H1 (cell line): ENCODE results near the gene PPM1L. TPM values are rescaled to one million over a fixed set of nuclear protein-coding genes. Genes with fewer than 3 reads are reported as not detected.

Experiments
- CTCF ChIA-PET: fragments of 300-600 bp; sonication (Branson Sonifier 250); formaldehyde crosslinking; loops from one replicate; lab custom pipeline; 2021; ENCODE audit not compliant: partially characterized antibody; lab: Charles Lee
- POLR2A ChIA-PET: fragments of 300-600 bp; sonication (Branson Sonifier 250); formaldehyde crosslinking; loops from one replicate; lab custom pipeline; 2021; ENCODE audit warnings: inconsistent platforms; ENCODE audit not compliant: partially characterized antibody; lab: Charles Lee
- DNase-seq, 2 experiments: peaks; one replicate each; pipeline versions ENCODE4 v3.0.0 to v3.0.0-alpha.2; 2010 to 2022; ENCODE audit warnings: low spot score in 2 of 2, low read depth in 1 of 2, mixed read lengths in 1 of 2
- FAIRE-seq: peaks from 2 replicates; lab custom pipeline; 2011; peaks lifted over from hg19 to GRCh38; lab: Jason Lieb, UNC
- H2AFZ ChIP-seq: 2 replicates; pipeline ENCODE4 v1.8.1; 2012; ENCODE audit warnings: low read length, inconsistent platforms
- H2AK5ac ChIP-seq: 2 replicates; pipeline ENCODE4 v1.6.1; 2013; ENCODE audit warnings: low read depth, low read length
- H2BK120ac ChIP-seq: replicated peaks from 2 replicates; pipeline ENCODE3; 2013; ENCODE audit warnings: low read depth, low read length, inconsistent platforms
- H2BK12ac ChIP-seq: 2 replicates; pipeline ENCODE4 v1.6.1; 2013; ENCODE audit warnings: low read depth, low read length
- H2BK15ac ChIP-seq: 2 replicates; pipeline ENCODE4 v1.6.1; 2013; ENCODE audit warnings: low read length
- H2BK20ac ChIP-seq: 2 replicates; pipeline ENCODE4 v1.6.1; 2013; ENCODE audit warnings: low read length
- H2BK5ac ChIP-seq: 2 replicates; pipeline ENCODE4 v1.6.1; 2013; ENCODE audit warnings: low read depth, low read length
- H3K14ac ChIP-seq: 2 replicates; pipeline ENCODE4 v1.6.1; 2013; ENCODE audit warnings: inconsistent platforms; ENCODE audit not compliant: insufficient read length
- H3K18ac ChIP-seq: 2 replicates; pipeline ENCODE4 v1.6.1; 2013; ENCODE audit warnings: low read length; ENCODE audit errors: extremely low read depth
- H3K23ac ChIP-seq: 2 replicates; pipeline ENCODE4 v1.6.1; 2013; ENCODE audit warnings: inconsistent platforms; ENCODE audit not compliant: insufficient read length
- H3K23me2 ChIP-seq: 2 replicates; pipeline ENCODE4 v1.6.1; 2013; ENCODE audit warnings: low read depth, low read length
- H3K27ac ChIP-seq: 2 replicates; pipeline ENCODE4 v1.6.1; 2011; ENCODE audit warnings: low read depth, low read length, inconsistent platforms
- H3K27me3 ChIP-seq, 4 experiments: replicated peaks in 1 of 4; 1 replicate in 1 of 4; 2 replicates in 3 of 4; pipeline versions ENCODE4 v1.6.1 to v1.8.1; 2011 to 2013; ENCODE audit warnings: low read length in 3 of 4, mild to moderate bottlenecking in 3 of 4, inconsistent platforms in 2 of 4, mixed read lengths in 2 of 4, moderate library complexity in 1 of 4; ENCODE audit not compliant: control insufficient read depth in 3 of 4, insufficient read depth in 3 of 4; ENCODE audit errors: extremely low read depth in 1 of 4
- H3K36me3 ChIP-seq, 4 experiments: 2 replicates each; pipeline versions ENCODE4 v1.6.1 to v1.8.1; 2011 to 2013; ENCODE audit warnings: mild to moderate bottlenecking in 4 of 4, low read length in 3 of 4, moderate library complexity in 2 of 4, control low read depth in 1 of 4, inconsistent platforms in 1 of 4; ENCODE audit not compliant: insufficient read depth in 4 of 4, control insufficient read depth in 2 of 4
- H3K4ac ChIP-seq: replicated peaks from 2 replicates; pipeline ENCODE3; 2013; ENCODE audit warnings: low read length, low read depth, mixed read lengths, inconsistent platforms; ENCODE audit not compliant: insufficient read length
- H3K4me1 ChIP-seq, 4 experiments: replicated peaks in 1 of 4; 1 replicate in 1 of 4; 2 replicates in 3 of 4; pipeline versions ENCODE4 v1.6.1 to v1.8.1; 2011 to 2013; ENCODE audit warnings: low read length in 3 of 4, inconsistent platforms in 2 of 4, mixed read lengths in 1 of 4; ENCODE audit not compliant: insufficient read depth in 4 of 4, control insufficient read depth in 3 of 4
- H3K4me2 ChIP-seq, 2 experiments: 2 replicates each; pipeline versions ENCODE4 v1.6.1 to v1.8.1; 2011 to 2013; ENCODE audit warnings: low read depth in 2 of 2, low read length in 2 of 2, control low read depth in 1 of 2, inconsistent platforms in 1 of 2, mild to moderate bottlenecking in 1 of 2; ENCODE audit not compliant: insufficient read depth in 1 of 2
- H3K4me3 ChIP-seq, 4 experiments: fragments of 200-600, 300-600 bp in 1 of 4; sonication (generic), shearing (Covaris generic), sonication (Bioruptor Twin) in 1 of 4; 2 replicates each; pipeline versions ENCODE4 v1.5.1 to v1.8.1; 2011 to 2016; ENCODE audit warnings: low read length in 4 of 4, low read depth in 3 of 4, control low read depth in 2 of 4, inconsistent platforms in 2 of 4, mild to moderate bottlenecking in 2 of 4, mixed read lengths in 1 of 4, moderate library complexity in 1 of 4; ENCODE audit not compliant: insufficient read depth in 2 of 4; ENCODE audit errors: extremely low read depth in 1 of 4
- H3K56ac ChIP-seq: replicated peaks from 2 replicates; pipeline ENCODE3; 2013; ENCODE audit warnings: low read depth, mild to moderate bottlenecking, mixed read lengths, low read length, inconsistent platforms; ENCODE audit not compliant: insufficient read length
- H3K79me1 ChIP-seq: 2 replicates; pipeline ENCODE4 v1.6.1; 2013; ENCODE audit warnings: low read depth, low read length, control low read depth
- H3K79me2 ChIP-seq, 2 experiments: 2 replicates each; pipeline versions ENCODE4 v1.6.1 to v1.8.1; 2012 to 2013; ENCODE audit warnings: low read length in 2 of 2, mild to moderate bottlenecking in 2 of 2, inconsistent platforms in 1 of 2; ENCODE audit not compliant: insufficient read depth in 2 of 2, control insufficient read depth in 1 of 2
- H3K9ac ChIP-seq, 4 experiments: replicated peaks in 1 of 4; 1 replicate in 1 of 4; 2 replicates in 3 of 4; pipeline versions ENCODE4 v1.6.1 to v1.8.1; 2011 to 2013; ENCODE audit warnings: low read depth in 3 of 4, low read length in 3 of 4, control low read depth in 2 of 4, mild to moderate bottlenecking in 2 of 4, moderate library complexity in 2 of 4, inconsistent platforms in 1 of 4; ENCODE audit errors: extremely low read depth in 1 of 4
- H3K9me3 ChIP-seq, 2 experiments: 2 replicates each; pipeline versions ENCODE4 v1.6.1 to v1.8.1; 2012 to 2013; ENCODE audit warnings: mild to moderate bottlenecking in 2 of 2, moderate library complexity in 2 of 2, control low read depth in 1 of 2, inconsistent platforms in 1 of 2, low read depth in 1 of 2, low read length in 1 of 2, mixed read lengths in 1 of 2; ENCODE audit not compliant: insufficient read depth in 2 of 2
- H4K20me1 ChIP-seq, 2 experiments: replicated peaks in 1 of 2; 2 replicates each; pipeline versions ENCODE3 to v1.8.1; 2011 to 2013; ENCODE audit warnings: inconsistent platforms in 2 of 2, low read length in 2 of 2, mild to moderate bottlenecking in 1 of 2; ENCODE audit not compliant: insufficient read depth in 2 of 2, control insufficient read depth in 1 of 2
- H4K5ac ChIP-seq: 2 replicates; pipeline ENCODE4 v1.6.1; 2013; ENCODE audit warnings: low read length, low read depth, mixed read lengths, inconsistent platforms; ENCODE audit not compliant: insufficient read length
- H4K8ac ChIP-seq: 2 replicates; pipeline ENCODE4 v1.8.0; 2013; ENCODE audit warnings: mild to moderate bottlenecking, moderate library complexity, low read length, inconsistent platforms; ENCODE audit not compliant: insufficient read depth; ENCODE audit errors: extremely low read depth
- H4K91ac ChIP-seq: replicated peaks from 2 replicates; pipeline ENCODE3; 2013; ENCODE audit warnings: low read length, mixed read lengths, inconsistent platforms; ENCODE audit not compliant: insufficient read length
- ATF3 ChIP-seq: IDR thresholded peaks from 2 replicates; pipeline ENCODE4 v1.6.1; 2011; ENCODE audit warnings: low read depth, mild to moderate bottlenecking, low read length; ENCODE audit not compliant: insufficient read depth
- POLR2AphosphoS5 ChIP-seq: IDR thresholded peaks from 2 replicates; pipeline ENCODE4 v1.6.1; 2011; ENCODE audit warnings: low read depth, low read length
- WGBS, 2 experiments: shearing (Covaris generic) in 1 of 2; methylation state at CpG; one replicate each; pipeline versions ENCODE4 v1.1.6 to v1.1.7; 2013 to 2015; ENCODE audit warnings: low lambda C conversion rate in 2 of 2, mixed read lengths in 2 of 2, inconsistent platforms in 1 of 2, low coverage in 1 of 2, missing lambda C conversion rate in 1 of 2; ENCODE audit not compliant: insufficient replicate concordance in 2 of 2, insufficient coverage in 1 of 2, insufficient read length in 1 of 2; ENCODE audit errors: extremely low coverage in 1 of 2, missing lambda C conversion rate in 1 of 2; 5-methylcytosine and 5-hydroxymethylcytosine counted together
- polyA plus RNA-seq, 7 experiments: library from polyadenylated mRNA; depleted of rRNA in 3 of 7; stranded (reverse) in 5 of 7; unstranded in 2 of 7; fragments of >200 nt in 5 of 7; fragments of 200-250 nt in 2 of 7; gene quantifications; 1 replicate in 5 of 7; 2 replicates in 1 of 7; 4 replicates in 1 of 7; pipeline versions ENCODE4 v1.2.1 to v1.2.3, GENCODE V29; 2011 to 2013; ENCODE audit warnings: missing spikeins in 2 of 7, mixed read lengths in 2 of 7
- total RNA-seq: library from RNA; stranded (reverse); fragmentation: NEBNext Ultra II Directional; extraction: Animal tissue kit (Norgen Biotek cat#: 25700); gene quantifications from 2 replicates; pipeline ENCODE4 v1.2.1, GENCODE V29; 2021

Gene PPM1L
- total and polyA plus RNA-seq, 2 of the 8 experiments (the other 6 are each of a cell fraction or from before 2014, with no cell fraction given), result 2.8 to 18.1 TPM

- Histone ChIP-seq H3K79me1 (no peaks in the 10 kb centered on the region), H2BK15ac (no peak overlapping the region), H4K91ac (no peak overlapping the region), H3K4me2 (no peak overlapping the region), H3K36me3 (no peaks in the 10 kb centered on the region), H2AK5ac (no peak overlapping the region), H2AFZ (no peak overlapping the region), H4K5ac (no peak overlapping the region), H2BK120ac (no peak overlapping the region), H4K8ac (no peak overlapping the region), H2BK5ac (no peak overlapping the region), H3K56ac (no peak overlapping the region), H3K14ac (no peak overlapping the region), H2BK20ac (no peak overlapping the region), H3K27ac (no peak overlapping the region), H3K9ac (no peak overlapping the region), H3K18ac (no peak overlapping the region), H3K4ac (no peak overlapping the region), H2BK12ac (no peak overlapping the region), H3K27me3 (no peaks in the 10 kb centered on the region), H3K9me3 (no peaks in the 10 kb centered on the region), H3K4me3 (no peak overlapping the region), H3K4me1 (peaks cover 0 to 4% (median 0%) of the 10 kb centered on the region in 4 experiments; a peak in 1 of 7 replicates), H3K23me2 (no peaks in the 10 kb centered on the region), H3K79me2 (no peaks in the 10 kb centered on the region), H4K20me1 (no peaks in the 10 kb centered on the region), H3K23ac (no peak overlapping the region)
- ChIA-PET CTCF (interaction anchor here (0.5 to 1.6 kb wide), 2 partner anchors 31 to 413 kb away, joined by 3 to 5 read pairs; no protein-coding TSS in a partner anchor), POLR2A (no interaction called here)
- WGBS, 2 experiments, result 87% methylated on average over 2 of the region's 2 CpGs; no CpG with 5 or more reads in 1 of the 2 experiments
- no peak for DNase-seq
- TF ChIP-seq ATF3 (no peak), POLR2AphosphoS5 (no peak)
- FAIRE-seq, result no peak
These were observed 194.9 kb downstream of the PPM1L start for GRCh38 chr3:160950954-160951353.
